MM.1S (cell line): ENCODE measurements around the gene LARGE1.

Experiments
- DNase-seq: peaks from one replicate; pipeline ENCODE4 v3.0.0-alpha.2; 2015
- H2AFZ ChIP-seq: fragments of 300-600 bp; sonication (generic); 2 replicates; pipeline ENCODE4 v1.6.0; 2016; ENCODE audit warnings: antibody characterized with exemption, low read length
- H3F3A ChIP-seq: fragments of 300-600 bp; sonication (generic); 2 replicates; pipeline ENCODE4 v1.6.1; 2016; ENCODE audit warnings: mild to moderate bottlenecking, antibody characterized with exemption, low read length, moderate library complexity, mixed read lengths; ENCODE audit not compliant: insufficient read depth
- H3K27ac ChIP-seq: fragments of 300-600 bp; sonication (generic); 2 replicates; pipeline ENCODE4 v1.5.1; 2016; ENCODE audit warnings: mild to moderate bottlenecking, low read length
- H3K27me3 ChIP-seq: fragments of 300-600 bp; sonication (generic); replicated peaks from 2 replicates; pipeline ENCODE4 v1.6.0; 2016; ENCODE audit warnings: low read length; ENCODE audit not compliant: insufficient read depth
- H3K36me3 ChIP-seq: fragments of 300-600 bp; sonication (generic); replicated peaks from 2 replicates; pipeline ENCODE4 v1.6.1; 2016; ENCODE audit warnings: mild to moderate bottlenecking, low read length, mixed read lengths; ENCODE audit not compliant: insufficient read depth
- H3K4me1 ChIP-seq: fragments of 300-600 bp; sonication (generic); 2 replicates; pipeline ENCODE4 v1.6.1; 2016; ENCODE audit warnings: low read length, mixed read lengths
- H3K4me2 ChIP-seq: fragments of 300-600 bp; sonication (generic); 2 replicates; pipeline ENCODE4 v1.6.0; 2016; ENCODE audit warnings: low read depth, low read length
- H3K4me3 ChIP-seq: fragments of 300-600 bp; sonication (generic); 2 replicates; pipeline ENCODE4 v1.5.1; 2016; ENCODE audit warnings: low read length, mixed read lengths
- H3K79me2 ChIP-seq: fragments of 300-600 bp; sonication (generic); 2 replicates; pipeline ENCODE4 v1.6.1; 2016; ENCODE audit warnings: mixed run types, low read length, mixed read lengths
- H3K9ac ChIP-seq: fragments of 300-600 bp; sonication (generic); 2 replicates; pipeline ENCODE4 v1.6.1; 2016; ENCODE audit warnings: low read length, mixed read lengths
- H3K9me2 ChIP-seq: fragments of 300-600 bp; sonication (generic); replicated peaks from 2 replicates; pipeline ENCODE4 v1.6.1; 2016; ENCODE audit warnings: mild to moderate bottlenecking, low read length, mixed read lengths; ENCODE audit not compliant: insufficient read depth
- H3K9me3 ChIP-seq: fragments of 300-600 bp; sonication (generic); replicated peaks from 2 replicates; pipeline ENCODE4 v1.6.1; 2016; ENCODE audit warnings: mild to moderate bottlenecking, low read length, mixed read lengths; ENCODE audit not compliant: insufficient read depth
- H4K20me1 ChIP-seq: fragments of 300-600 bp; sonication (generic); 2 replicates; pipeline ENCODE4 v1.6.1; 2016; ENCODE audit warnings: mild to moderate bottlenecking, low read length, moderate library complexity, mixed read lengths; ENCODE audit not compliant: insufficient read depth
- EZH2 ChIP-seq: fragments of 300-600 bp; sonication (generic); optimal IDR thresholded peaks from 2 replicates; pipeline ENCODE3; 2017; ENCODE audit warnings: low read depth, mild to moderate bottlenecking, antibody characterized with exemption, low read length, mixed read lengths
- EZH2phosphoT487 ChIP-seq: fragments of 300-600 bp; sonication (generic); IDR thresholded peaks from 2 replicates; pipeline ENCODE4 v1.6.1; 2018; ENCODE audit warnings: antibody characterized with exemption, low read length
- TF ChIP-seq, protein P1 (sequence below): fragments of 300-600 bp; sonication (generic); IDR thresholded peaks from 2 replicates; pipeline ENCODE4 v1.5.1; 2016; ENCODE audit warnings: antibody characterized with exemption, low read length, mixed read lengths

The LARGE1 gene

DNA sequence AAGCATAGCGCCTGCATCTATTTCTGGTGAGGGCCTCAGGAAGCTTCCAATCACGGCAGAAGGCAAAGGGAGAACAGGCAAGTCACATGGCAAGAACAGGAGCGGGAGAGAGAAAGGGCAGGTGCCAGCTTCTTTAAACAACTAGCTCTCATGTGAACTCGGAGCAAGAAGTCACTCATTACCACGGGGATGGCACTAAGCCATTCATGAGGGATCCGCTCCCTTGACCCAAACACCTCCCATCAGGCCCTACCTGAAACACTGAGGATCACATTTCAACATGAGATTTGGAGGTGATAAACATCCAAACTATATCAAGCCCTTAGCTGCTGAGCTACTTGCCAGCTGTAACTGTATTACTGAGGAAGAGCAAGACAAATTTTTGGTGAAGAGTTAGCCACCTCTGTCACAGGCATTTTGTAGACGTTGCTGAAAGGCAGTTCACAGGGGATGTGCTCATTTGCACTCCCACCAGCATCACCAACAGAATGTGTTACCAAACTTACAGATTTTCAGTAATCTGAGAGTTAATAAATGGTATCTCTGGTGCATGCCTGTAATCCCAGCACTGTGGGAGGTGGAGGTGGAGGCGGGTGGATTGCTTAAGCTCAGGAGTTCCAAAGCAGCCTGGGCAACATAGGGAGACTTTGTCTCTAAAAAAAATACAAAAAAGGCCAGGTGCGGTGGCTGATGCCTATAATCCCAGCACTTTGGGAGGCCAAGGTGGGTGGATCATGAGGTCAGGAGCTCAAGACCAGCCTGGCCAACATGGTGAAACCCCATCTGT lies 398.2 kb downstream of the LARGE1 start:
- Histone ChIP-seq H3K4me3 (no peak overlapping the region), H3K4me1 (peaks cover 7% of the 10 kb centered on the region; the same call in 1 of the 2 replicates), H3K9ac (no peak overlapping the region), H4K20me1 (no peaks in the 10 kb centered on the region), H3F3A (no peaks in the 10 kb centered on the region), H3K27ac (no peak overlapping the region), H3K27me3 (no peaks in the 10 kb centered on the region), H3K9me3 (no peaks in the 10 kb centered on the region), H3K9me2 (no peaks in the 10 kb centered on the region), H3K36me3 (no peaks in the 10 kb centered on the region), H2AFZ (no peak overlapping the region), H3K4me2 (no peak overlapping the region), H3K79me2 (peaks cover 18% of the 10 kb centered on the region)
- no peak for DNase-seq
- TF ChIP-seq, protein P1, sequence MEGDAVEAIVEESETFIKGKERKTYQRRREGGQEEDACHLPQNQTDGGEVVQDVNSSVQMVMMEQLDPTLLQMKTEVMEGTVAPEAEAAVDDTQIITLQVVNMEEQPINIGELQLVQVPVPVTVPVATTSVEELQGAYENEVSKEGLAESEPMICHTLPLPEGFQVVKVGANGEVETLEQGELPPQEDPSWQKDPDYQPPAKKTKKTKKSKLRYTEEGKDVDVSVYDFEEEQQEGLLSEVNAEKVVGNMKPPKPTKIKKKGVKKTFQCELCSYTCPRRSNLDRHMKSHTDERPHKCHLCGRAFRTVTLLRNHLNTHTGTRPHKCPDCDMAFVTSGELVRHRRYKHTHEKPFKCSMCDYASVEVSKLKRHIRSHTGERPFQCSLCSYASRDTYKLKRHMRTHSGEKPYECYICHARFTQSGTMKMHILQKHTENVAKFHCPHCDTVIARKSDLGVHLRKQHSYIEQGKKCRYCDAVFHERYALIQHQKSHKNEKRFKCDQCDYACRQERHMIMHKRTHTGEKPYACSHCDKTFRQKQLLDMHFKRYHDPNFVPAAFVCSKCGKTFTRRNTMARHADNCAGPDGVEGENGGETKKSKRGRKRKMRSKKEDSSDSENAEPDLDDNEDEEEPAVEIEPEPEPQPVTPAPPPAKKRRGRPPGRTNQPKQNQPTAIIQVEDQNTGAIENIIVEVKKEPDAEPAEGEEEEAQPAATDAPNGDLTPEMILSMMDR: no peak
- no peak for TF ChIP-seq EZH2phosphoT487
- no peak for TF ChIP-seq EZH2

DNA sequence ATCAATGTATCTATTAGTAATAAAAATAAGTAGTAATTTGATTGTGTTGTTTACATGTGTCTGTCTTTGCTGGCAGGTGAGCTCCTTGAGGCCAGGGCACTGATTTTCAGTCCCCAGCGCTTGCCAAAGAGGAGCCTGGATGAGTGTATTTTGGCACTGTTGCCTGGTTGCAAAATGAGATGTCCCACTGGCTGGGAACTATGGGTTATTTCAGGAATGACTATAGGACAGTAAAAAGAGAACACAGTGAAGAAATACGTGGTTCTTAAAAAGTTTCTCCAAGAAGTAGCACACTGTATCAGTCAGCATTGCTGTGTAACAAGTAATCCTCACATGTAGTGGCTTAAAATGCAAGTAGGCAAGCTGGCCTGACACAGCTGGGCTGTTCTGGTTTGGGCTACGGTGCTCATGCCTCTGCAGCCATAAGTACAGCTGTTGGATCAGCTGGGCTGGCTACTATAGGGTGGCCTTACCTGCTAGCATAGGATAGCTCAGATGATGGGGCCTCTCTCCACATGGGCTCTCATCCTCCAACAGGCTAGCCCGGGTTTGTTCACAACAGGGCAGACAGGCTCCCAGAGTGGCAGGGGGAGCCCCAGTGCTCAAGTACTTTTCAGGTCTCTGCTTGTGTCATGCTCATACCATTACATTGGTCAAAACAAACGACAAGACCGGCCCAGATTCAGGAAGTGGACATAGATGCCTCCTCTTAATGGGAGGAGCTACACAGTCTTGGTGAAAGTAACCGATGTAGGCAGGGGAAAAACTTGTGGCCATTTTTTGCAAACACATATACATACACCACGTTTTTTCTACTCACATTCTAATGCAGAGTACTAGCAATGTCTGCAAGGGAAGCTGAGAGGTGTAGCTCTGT lies 399.1 kb downstream of the LARGE1 start:
- no peaks in the 10 kb centered on the region for H3K27me3 ChIP-seq
- H3F3A ChIP-seq: no peaks in the 10 kb centered on the region
- no peak overlapping the region for H3K27ac ChIP-seq
- H3K4me3 ChIP-seq: no peak overlapping the region
- H3K79me2 ChIP-seq: peaks cover 18% of the 10 kb centered on the region
- no peak overlapping the region for H3K9ac ChIP-seq
- no peak overlapping the region for H3K4me2 ChIP-seq
- H3K9me2 ChIP-seq: no peaks in the 10 kb centered on the region
- TF ChIP-seq, protein P1: no peak
- TF ChIP-seq EZH2 (no peak), EZH2phosphoT487 (no peak)
- no peak overlapping the region for H2AFZ ChIP-seq
- H3K36me3 ChIP-seq: no peaks in the 10 kb centered on the region
- no peak for DNase-seq
- peaks cover 7% of the 10 kb centered on the region; the same call in 1 of the 2 replicates for H3K4me1 ChIP-seq
- H3K9me3 ChIP-seq: no peaks in the 10 kb centered on the region
- H4K20me1 ChIP-seq: no peaks in the 10 kb centered on the region

DNA sequence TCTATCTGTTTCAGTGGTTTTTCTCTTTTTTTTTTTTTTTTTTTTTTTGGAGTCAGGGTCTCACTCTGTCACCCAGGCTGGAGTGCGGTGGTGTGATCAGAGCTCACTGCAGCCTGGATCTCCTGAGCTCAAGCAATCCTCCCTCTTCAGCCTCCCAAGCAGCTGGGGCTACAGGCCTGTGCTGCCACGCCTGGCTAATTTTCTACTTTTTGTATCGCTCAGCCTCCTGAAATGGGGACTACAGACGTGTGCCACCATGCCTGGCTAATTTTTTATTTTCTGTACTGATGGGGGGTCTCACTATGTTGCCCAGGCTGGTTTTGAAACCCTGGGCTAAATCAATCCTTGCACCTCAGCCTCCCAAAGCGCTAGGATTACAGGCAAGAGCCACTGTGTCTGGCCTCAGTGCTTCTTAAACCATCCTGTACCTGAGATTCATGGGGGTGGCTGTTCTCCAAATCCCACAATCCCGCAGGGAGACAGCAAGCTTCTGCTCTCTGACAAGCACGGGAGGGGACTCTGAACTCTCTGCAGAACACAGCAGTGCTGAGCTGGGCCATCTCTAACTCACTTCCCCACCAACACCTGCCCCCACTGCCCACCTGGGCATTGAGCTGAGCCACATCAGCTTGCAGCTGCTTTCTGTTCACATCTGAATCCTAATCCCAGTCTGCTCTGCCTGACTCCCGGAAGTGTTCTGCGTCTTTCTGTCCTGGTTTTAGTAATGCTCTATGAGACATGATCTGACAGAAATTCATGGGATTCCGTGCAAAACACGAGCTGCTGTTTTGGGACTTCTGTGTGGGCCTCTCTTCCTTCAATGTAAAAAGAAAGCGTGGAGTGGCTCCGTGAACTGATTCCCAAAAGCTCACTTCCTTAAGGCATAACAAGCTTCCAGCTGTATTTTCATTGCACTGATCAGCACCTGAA lies 400.0 kb downstream of the LARGE1 start:
- H3K4me1 ChIP-seq: peaks cover 7% of the 10 kb centered on the region; the same call in 1 of the 2 replicates
- H3F3A ChIP-seq: no peaks in the 10 kb centered on the region
- DNase-seq: no peak

More for the DNA sequence above, 400.0 kb downstream of the LARGE1 start:
- no peak for TF ChIP-seq EZH2phosphoT487
- TF ChIP-seq, protein P1: no peak
- no peak for TF ChIP-seq EZH2
- H4K20me1 ChIP-seq: no peaks in the 10 kb centered on the region
- no peak overlapping the region for H3K27ac ChIP-seq
- no peak overlapping the region for H3K4me3 ChIP-seq
- peaks cover 18% of the 10 kb centered on the region for H3K79me2 ChIP-seq
- no peaks in the 10 kb centered on the region for H3K9me3 ChIP-seq
- no peak overlapping the region for H2AFZ ChIP-seq
- H3K36me3 ChIP-seq: no peaks in the 10 kb centered on the region
- H3K9ac ChIP-seq: no peak overlapping the region
- no peaks in the 10 kb centered on the region for H3K27me3 ChIP-seq
- H3K9me2 ChIP-seq: no peaks in the 10 kb centered on the region
- H3K4me2 ChIP-seq: no peak overlapping the region
